Superior temporal gyrus (tissue), 1 donor: ENCODE data around the gene ADD3.
"Not testable (repeated sequence)": the region's sequence is repeated elsewhere in the genome, so short reads cannot be mapped to it uniquely, and the experiment has no call there.

Experiments used
- DNase-seq: peaks from one replicate; pipeline ENCODE4 v3.0.0-alpha.2; 2016; ENCODE audit errors: extremely low spot score

The ADD3 gene

GRCh38 chr10:110101464-110102144, 93.8 kb downstream of the ADD3 start:
- DNase-seq = no peak

GRCh38 chr10:110103921-110104461, 96.2 kb downstream of the ADD3 start:
- no peak for DNase-seq

GRCh38 chr10:110105873-110106272, 98.1 kb downstream of the ADD3 start:
- DNase-seq = no peak

- no peak for DNase-seq
Observed at GRCh38 chr10:110107430-110107829, 99.6 kb downstream of the ADD3 start.

GRCh38 chr10:110107887-110108286, 100.1 kb downstream of the ADD3 start:
- no peak for DNase-seq

GRCh38 chr10:110109511-110109910, 101.7 kb downstream of the ADD3 start:
- no peak for DNase-seq

GRCh38 chr10:110110338-110110737, 102.6 kb downstream of the ADD3 start:
- DNase-seq = no peak

- DNase-seq = no peak
Observed at GRCh38 chr10:110113670-110114337, 106.0 kb downstream of the ADD3 start.

- DNase-seq = not testable (repeated sequence)
Observed at GRCh38 chr10:110114668-110115067, 106.9 kb downstream of the ADD3 start.

GRCh38 chr10:110115784-110116520, 108.2 kb downstream of the ADD3 start:
- no peak for DNase-seq

- no peak for DNase-seq
Observed at GRCh38 chr10:110118891-110119621, 111.3 kb downstream of the ADD3 start.

GRCh38 chr10:110123594-110123993, 115.8 kb downstream of the ADD3 start:
- no peak for DNase-seq

GRCh38 chr10:110129490-110129889, 121.7 kb downstream of the ADD3 start:
- DNase-seq = no peak

- DNase-seq = no peak
Observed at GRCh38 chr10:110134917-110135316, 127.1 kb downstream of the ADD3 start.

- DNase-seq = not testable (repeated sequence)
Observed at GRCh38 chr10:110135836-110136235, 128.1 kb downstream of the ADD3 start.

- DNase-seq = peak; percentile 96
Observed at GRCh38 chr10:110137142-110137545, 129.4 kb downstream of the ADD3 start.

GRCh38 chr10:110138197-110138812, 130.5 kb downstream of the ADD3 start:
- DNase-seq = peak; percentile 94

- DNase-seq = no peak
Observed at GRCh38 chr10:110141185-110141584, 133.4 kb downstream of the ADD3 start.

- no peak for DNase-seq
Observed at GRCh38 chr10:110141871-110142635, 134.3 kb downstream of the ADD3 start.

- no peak for DNase-seq
Observed at GRCh38 chr10:110142965-110143364, 135.2 kb downstream of the ADD3 start.

GRCh38 chr10:110144507-110144906, 136.7 kb downstream of the ADD3 start:
- no peak for DNase-seq
